Stimulated activated CD4-positive, alpha-beta T cell treated with anti-CD3 and anti-CD28 coated beads, Interleukin-4, amount 100 ng/mL, for 24 hours (primary cell): Measurements from ENCODE around the gene P2RY2.

Experiments used
- DNase-seq: peaks from one replicate; pipeline ENCODE4 v3.0.0-alpha.2; 2020

Gene P2RY2

DNA sequence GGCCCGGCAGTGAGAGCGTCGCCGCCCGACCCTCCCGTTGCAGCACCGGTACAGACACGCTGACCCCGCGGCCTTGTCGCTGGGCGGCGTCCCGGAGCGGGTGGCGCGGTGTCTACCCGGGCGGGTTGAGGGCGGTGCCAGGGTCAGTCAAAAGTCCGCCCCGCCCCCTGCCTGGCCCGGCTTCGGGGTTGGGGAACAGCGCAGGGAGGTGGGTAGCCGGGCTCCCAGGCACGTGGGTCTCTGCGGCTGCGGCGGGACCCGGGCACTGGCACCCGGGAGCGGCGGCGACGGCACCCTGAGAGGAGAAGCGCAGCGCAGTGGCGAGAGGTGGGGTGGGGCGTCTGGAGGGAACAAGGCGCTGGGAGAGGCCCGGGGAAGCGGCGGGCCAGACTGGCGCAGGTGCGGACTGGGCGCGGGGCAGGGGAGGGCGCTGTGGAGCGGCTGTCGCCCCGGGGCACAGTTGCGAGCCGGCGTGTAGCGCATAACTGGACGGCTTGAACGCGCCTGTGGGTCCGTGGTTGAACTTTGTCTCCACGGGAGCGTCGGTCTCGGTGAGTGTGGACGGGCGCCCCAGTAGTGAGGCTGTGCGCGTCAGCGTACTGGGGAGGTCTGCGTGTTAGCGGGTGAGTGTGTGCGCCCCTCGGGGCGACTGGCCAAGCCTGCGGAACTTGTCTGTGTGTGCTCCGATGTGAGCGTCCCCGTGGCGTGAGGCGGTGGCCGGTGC lies at the start of gene P2RY2:
Gene P2RY2 (plus strand): TSS at position 176 of the 724 bp plus-strand sequence. CDS start 15,879 bp downstream, outside the sequence.
- DNase-seq, result peak; percentile 18

DNA sequence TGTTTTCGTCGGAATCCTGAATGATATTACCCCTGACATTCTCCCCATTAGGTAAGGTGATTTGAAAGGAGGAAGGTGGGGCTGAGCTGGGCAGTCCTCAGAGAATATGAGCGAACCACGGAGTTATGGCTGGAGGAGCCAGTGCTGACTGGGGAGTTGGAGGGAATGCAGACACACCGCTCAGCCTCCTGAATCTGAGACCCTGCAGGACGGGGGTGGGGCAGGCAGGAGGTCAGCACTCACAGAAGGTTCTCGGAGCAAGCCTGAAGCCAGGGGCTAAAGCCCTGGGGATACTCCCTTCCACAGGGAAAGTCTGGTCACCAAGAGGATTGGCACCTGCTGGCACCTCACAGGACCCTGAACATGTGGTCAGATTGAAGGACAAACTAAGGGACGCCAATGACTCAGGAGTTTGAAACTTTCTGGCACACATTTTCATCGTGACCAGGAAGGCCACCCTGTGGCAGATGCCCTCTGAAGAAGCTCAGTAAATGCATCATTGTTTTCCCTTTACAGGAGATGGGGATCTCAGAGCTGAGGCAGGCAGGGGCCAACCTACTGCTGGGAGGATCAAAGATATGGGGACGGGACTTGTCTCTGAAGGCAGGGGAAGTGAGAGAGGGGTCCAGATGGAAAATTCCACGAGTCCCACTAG lies 49.0 kb upstream of the P2RY2 start:
- no peak for DNase-seq

GRCh38 chr11:73170140-73170539 lies 47.9 kb upstream of the P2RY2 start:
- no peak for DNase-seq

GRCh38 chr11:73171436-73172161 lies 46.5 kb upstream of the P2RY2 start:
- DNase-seq, result no peak

- DNase-seq, result no peak
These were observed 45.0 kb upstream of the P2RY2 start for GRCh38 chr11:73172992-73173656.

- no peak for DNase-seq
These were observed 44.2 kb upstream of the P2RY2 start for GRCh38 chr11:73173755-73174494.

DNA sequence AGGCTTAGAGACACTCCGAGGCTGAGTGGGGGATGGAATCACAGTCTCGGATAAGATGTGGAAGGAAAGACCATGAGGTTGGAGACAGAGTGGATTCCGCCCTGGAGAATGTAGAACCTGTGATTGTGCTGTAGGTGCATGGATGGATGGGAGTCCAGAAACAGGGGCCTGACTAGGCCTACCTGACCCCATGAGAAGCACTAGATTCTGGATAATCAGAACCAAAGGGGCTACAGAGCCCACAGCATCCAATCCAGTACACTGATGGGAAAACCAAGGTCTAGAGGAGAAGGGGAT lies 43.6 kb upstream of the P2RY2 start:
- DNase-seq, result no peak

DNA sequence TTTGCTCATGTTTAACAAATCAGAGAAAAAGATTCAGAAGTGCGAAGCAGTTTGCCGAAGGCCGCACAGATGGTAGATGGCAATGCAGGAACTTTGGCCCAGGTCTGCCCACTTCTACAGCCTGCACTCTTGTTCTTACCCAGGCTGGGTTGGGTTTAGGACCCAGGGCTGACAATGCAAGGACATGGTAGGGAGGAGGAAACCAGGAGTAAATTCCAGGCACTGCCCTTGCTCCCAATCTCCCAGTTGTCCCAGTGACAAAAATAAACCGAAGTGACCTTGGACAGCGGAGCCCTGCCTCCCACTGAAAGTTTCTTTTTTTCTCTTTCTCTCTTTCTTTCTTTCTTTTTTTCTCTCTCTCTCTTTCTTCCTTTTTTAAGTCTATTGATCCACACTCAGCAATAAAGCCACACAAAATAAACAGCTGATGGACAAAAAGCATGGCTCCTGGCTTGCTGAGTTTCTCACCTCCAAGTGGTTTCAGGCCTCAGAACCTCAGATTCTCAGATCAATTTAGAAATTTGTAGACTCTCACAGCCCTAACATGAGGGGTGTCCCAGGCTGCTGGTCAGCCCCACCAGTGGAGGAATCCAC lies 42.4 kb upstream of the P2RY2 start:
- DNase-seq, result no peak

DNA sequence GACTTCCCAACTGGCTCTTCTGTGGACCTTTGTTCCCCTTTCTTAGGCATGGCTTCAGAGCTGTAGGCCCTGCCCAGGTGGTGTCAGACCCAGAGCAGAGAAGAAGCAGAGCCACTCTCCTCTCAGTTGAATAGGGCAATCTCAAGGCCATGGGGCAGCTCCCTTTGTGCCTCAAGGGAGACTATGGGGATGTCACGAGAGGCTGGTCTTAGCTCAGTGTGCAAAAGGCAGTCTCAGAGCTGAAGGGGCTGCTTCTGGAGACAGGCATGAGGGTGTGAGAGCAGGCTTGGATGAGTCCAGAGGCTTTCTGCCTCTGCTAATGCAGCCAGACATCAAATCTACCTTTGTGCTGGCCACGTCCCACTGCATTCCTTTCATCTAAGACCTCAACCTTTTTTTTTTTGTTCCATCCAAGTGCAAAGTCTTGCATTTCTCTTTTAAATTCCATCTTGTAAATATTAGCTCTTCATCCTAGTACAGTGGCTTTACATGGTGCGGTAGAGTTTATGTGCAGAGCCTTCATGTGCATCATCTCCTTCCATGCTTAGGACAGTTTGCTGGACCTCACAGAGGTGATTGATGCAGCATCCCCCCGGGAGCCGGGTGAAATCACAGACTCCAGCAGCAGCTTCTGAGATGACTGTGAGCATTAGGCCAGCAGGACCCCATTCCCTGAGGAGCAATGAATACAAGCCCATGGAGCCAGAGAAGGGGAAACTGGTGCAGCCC lies 41.8 kb upstream of the P2RY2 start:
- no peak for DNase-seq

DNA sequence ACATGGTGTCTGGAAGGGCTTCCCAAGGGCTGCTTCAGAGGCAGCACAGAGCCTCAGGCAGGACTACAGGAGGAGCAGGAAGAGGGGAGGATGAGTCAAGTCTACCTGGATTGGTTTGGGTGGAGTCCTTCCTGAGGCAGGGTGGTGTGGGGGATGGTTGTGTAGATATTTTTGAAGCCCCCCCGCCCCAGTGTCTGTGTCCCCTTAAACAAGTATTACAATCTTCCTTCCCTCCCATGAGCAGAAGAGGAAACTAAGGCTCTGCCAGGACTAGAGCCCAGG lies 41.3 kb upstream of the P2RY2 start:
- no peak for DNase-seq

DNA sequence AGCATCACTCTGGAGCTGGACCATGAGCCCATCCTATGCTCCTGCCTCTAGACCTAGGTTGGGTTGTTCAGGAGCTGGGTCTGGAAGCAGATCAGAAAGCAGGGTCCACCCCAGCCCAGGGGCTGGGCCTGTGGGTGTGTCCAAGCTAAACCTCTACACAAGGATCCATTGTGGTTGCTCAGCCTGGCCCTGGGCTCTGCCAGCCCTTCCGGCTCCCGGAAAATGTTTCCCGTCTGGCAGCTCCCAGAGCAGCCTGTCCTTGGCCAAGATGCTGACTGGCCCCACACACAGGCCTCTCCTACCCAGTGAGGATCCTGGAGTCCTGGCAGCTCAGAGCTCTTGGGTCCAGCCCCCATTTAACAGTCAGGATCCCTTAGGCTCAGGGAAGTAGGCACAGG lies 40.7 kb upstream of the P2RY2 start:
- no peak for DNase-seq

DNA sequence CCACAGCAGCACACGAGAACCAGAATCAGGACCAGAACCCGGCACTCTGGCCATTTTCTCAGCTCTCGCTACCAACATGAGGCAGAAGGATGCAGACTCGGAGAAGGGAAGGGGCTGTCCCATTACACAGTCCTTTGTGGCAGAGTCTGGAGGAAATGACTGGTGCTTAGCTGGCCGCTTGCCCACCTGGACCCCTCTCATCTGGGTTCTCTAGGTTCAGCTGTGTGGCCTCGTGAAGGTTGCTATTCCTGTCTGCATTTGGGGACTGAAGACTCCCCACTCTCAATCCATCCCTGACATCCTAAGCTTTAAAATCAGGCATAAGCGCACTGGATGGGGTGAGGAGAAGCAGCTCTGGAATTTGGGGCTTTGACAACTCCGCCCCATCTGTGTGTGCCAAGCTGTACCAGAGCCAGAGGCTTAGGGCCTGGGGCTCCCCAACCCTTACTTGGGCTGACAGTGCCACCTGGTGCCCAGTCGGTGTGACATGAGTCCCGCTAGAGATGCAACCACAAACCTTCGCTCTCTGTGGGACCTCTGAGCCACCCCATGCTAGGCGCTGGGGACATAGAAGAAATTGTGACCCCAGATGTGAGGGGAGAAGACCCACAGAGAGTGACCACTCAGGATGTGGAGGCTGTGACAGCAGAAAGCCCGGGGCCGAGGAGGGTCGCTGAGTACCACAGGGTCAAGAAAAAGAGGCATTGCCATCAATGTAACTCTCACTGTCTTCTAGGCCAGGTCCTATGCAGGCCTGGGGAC lies 40.1 kb upstream of the P2RY2 start:
- DNase-seq, result peak; percentile 83

DNA sequence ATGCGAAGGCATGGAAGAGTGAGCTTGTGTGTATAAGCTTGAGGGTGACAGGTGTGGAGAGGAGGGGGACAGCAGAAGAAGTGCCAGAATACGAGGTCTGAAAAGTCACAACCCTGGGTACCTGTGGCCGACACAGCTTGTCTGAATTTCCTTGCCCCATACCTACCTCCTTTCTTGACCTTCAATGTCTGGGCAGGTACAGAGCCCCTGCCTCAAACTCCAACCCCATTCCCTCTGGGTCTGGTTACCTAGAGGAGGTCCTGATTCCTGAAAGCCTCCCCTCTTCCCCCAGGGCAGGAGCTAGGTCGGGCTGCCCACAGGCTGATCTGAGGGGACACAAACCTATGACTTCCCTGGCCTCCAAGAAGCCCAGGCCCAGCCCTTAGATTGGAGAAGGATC lies 39.4 kb upstream of the P2RY2 start:
- DNase-seq, result no peak

GRCh38 chr11:73182824-73183321 lies 35.2 kb upstream of the P2RY2 start:
- no peak for DNase-seq

DNA sequence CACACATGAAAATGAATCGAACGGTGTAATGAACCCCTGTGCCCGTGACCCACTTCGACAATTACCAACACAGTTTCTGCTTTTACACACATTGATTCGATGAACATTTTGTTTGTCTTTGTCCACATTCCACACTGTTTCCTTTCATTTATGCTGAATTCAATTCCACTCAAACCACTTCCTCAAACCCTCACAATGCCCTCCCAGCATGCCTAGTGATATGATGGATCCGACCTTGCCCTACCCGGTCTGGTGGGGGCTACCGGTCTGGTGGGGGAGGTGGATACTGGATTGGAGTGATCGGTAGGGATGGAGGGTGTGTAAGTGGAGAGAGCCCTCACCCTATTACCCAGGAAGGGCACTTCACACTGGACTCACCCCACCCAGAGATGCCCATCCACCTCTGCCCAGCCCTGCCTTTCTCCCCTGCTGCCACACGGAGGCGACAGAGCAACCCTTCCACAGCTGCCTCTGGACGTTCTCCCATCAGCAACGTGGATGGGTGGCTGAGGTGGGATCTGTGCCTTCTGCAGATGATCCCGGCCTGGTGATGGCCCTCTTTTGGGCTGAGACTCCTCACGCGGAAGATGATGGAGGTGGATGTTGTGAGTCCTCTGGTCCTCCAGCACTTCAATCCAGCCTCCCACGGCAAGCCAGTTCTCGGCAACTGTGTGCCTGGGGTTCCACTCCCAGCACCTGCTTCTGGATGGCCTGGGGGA lies 33.0 kb upstream of the P2RY2 start:
- peak; percentile 56 for DNase-seq

- DNase-seq, result no peak
These were observed 32.3 kb upstream of the P2RY2 start for GRCh38 chr11:73185680-73186293.

DNA sequence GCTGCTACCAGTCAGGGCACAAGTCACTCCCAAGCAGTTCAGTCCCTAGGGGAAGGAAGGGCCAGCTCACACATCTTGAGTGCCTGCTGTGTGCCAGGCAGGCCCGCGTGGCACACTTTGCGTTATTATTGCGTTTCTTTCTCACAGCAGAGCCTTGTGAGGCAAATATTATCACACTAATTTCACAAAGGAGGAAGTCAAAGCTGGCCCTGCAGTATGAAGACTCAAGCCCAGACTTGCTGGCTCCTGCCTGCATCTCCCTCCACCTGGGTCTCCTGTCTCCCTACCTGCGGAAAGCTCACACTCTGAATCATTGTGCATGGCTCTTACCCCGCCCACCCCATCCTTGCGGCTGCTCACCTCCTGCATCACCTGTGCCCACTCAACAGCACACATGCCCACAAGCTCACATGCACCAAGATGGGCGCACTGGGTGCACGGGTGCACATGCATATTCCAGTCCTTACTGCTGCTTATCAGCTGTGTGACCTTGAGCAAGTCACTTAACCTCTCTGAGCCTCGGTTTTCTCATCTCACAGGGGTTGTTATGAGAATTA lies 31.7 kb upstream of the P2RY2 start:
- no peak for DNase-seq

GRCh38 chr11:73186886-73187285 lies 31.2 kb upstream of the P2RY2 start:
- DNase-seq, result no peak

DNA sequence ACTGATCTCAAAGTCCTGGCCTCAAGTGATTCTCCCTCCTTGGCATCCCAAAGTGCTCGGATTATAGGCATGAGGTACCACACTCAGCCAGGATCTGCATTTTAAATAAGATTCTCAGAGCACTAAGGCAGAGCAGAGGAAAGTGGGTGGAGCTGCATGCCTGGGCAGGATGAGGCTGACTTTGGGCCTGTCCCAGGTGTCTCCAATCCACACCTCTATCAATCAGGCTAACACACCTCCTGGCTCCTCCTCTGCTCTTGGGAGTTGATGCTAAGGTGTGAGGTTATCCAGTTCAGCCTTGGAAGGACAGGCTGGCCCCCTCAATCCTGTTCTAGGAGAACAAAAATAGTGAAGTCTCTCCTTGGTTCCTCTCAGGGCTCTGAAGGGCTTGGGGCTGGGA lies 30.2 kb upstream of the P2RY2 start:
- no peak for DNase-seq

DNA sequence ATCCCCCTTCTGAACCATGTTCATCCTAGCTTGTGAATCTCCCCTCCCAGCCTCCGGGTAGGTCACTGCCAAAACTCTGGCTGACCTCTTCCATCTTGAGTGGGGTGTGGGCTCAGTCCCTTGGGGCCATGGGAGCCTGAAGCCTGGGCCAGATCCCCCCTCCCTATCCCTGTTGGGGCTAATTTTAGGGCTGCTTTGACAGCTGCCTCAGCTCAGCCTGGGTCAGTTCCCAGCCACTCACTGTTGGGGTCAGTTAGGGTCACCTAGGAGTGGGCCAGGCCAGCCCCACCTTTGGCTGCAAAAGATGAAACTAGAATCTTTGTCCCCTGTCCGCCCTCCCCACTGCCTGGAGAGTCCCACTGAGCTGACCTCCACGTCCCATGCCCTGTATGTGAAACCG lies 29.8 kb upstream of the P2RY2 start:
- no peak for DNase-seq
